Right renal cortex interstitium (tissue), 3 donors: ENCODE results near the gene SEPTIN10. TPM values are rescaled to one million over a fixed set of nuclear protein-coding genes. Genes with fewer than 3 reads are reported as not detected.
"Not testable (repeated sequence)": the region's sequence is repeated elsewhere in the genome, so short reads cannot be mapped to it uniquely, and the experiment has no call there.

ENCODE experiments used
- DNase-seq, 3 donors: peaks; one replicate each; pipeline ENCODE4 v3.0.0-alpha.2; 2013; ENCODE audit warnings: low read depth in 3 of 3, low spot score in 2 of 3
- polyA plus RNA-seq, 3 donors: library from polyadenylated mRNA; unstranded; fragments of 120-200 nt; gene quantifications; one replicate each; pipeline ENCODE4 v1.2.1, GENCODE V29; 2013; ENCODE audit not compliant: insufficient read length in 3 of 3

The SEPTIN10 gene
- polyA plus RNA-seq, 3 donors, result 114 to 116 (median 115) TPM

DNA sequence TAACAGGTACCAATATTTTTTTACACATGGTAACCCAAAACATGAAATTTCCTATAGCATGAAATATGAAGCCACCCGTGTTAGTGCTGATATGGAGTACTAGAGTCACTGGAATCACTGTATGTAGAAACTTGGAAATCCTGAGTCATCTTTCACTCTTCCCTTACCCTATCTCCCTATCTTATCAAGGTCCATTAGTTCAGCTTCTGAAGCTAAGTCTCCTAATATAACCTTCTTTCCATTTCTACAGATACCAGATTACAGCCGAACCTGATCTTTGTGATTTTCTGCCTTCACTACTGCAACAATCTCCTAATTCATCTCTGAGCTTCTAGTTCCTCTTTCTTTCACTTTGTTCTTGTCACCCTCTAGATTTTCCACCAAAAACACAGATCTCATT is 59.0 kb downstream of the SEPTIN10 start:
- no peak for DNase-seq

DNA sequence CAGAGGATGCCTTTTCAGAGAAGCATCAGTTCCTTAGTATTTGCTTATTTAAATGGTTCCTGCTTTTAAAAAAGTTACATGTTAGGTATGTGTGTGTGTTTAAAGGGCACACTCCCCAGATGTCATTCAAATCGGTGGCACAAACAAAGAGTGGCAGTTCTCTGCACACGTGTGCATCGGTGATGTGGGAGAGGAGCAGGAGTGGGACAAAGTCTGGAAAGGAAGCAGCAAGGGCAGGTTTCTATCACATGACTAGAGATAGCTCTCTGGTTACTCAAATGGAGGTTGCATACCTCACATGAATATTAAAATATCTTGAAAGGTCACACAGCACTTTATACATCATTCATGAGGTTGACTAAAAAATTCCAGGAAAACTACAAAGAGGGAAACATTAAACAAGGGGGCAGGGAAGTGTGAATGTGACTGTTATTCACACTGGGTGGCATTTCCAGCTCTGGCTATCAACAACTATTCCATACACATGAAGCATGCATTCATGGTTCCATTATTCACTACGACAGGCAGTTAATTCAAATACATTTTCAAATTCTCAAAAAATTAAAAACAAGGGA is 64.7 kb downstream of the SEPTIN10 start:
- no peak for DNase-seq

DNA sequence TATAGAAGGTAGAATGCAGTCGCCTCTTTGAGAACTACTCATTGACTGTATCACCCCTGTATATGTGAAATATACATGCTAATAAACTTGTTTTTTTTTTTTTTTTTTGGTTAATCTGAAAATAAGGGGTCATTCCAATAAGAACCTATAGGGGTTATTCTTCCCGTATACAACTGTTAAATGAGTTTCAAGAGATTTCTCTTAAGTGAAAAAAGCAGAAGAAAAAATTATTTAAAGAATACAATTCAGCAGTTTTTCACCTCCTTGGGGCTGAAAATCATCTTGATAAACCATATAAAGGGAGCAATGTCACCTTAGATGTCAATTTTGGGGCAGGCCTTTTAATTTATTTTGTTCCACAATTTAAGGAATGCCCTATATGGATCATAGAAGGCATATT is 66.5 kb downstream of the SEPTIN10 start:
- DNase-seq, result no peak

DNA sequence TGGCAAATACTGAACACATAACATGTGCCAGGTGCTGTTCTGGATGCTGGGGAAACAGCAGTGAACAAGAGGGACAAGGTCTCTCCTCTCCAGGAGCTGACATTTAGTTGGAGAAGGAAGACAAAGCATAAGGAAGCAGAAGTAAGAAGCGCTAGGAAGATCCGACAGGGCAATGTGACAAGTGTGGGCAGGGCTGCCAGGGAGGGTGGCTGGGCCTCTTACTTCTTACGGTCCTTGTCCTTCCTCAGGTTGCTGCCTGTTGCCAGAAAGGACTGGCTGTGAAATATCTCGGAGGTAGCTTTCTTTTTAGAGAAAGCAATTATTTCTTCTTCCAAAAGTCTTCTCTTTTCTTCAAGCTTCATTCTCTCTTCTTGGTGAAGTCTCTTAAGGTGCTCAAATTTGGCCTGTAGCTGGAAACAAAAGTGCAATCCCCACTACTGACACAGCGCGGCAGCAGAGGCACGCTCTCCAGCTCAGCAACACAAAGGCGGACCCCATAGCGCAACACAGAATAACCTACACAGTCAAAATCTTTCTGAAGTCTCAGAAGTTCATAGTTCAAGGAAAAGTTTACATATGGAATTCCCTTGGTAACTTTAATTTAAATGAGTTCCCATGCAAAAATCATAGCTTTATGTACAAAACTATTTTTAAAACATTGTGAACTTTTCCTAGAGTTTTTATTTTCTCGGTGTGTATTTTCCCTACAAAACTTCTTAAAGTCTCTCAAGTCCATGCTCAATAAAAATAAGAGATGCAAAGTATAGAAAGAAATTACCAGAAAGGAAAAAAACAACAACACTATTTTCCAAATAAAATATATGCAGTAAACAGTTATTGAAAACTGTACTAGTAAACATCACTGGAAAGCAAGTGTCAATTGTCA is 67.7 kb downstream of the SEPTIN10 start:
- peak; percentile 49 to 61 (median 58) for DNase-seq

DNA sequence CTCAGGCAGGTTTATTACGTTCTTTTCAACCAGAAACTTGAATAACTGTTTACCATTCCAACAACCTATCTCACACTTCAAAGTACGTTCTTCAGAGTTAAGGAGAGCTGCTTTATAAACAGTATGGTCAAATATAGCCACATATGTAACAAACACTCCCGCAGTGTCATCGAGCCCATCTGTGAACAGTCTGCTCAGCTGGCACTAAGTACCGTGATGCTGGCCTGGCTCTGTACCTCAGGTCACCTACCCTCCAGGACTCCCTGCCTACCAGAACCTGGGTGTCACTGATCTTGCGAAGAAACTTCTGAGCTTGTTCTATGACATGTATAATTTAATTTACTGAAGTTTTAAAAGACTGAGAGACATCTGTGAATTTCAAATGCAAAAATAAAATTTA is 71.4 kb downstream of the SEPTIN10 start:
- DNase-seq, result no peak

DNA sequence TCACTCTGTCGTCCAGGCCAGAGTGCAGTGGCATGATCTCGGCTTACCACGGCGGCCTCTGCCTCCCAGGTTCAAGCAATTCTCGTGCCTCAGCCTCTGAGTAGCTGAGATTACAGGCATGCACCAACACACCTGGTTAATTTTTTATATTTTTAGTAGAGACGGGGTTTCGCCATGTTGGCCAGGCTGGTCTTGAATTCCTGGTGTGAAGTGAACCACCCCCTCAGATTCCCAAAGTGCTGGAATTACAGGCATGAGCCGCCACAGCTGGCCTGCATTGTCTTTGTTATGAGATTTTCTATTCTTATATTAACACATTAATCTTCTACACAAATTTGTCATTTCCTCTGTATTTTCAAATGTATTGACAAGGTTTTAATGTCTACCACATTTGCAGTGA is 75.2 kb downstream of the SEPTIN10 start:
- no peak for DNase-seq

DNA sequence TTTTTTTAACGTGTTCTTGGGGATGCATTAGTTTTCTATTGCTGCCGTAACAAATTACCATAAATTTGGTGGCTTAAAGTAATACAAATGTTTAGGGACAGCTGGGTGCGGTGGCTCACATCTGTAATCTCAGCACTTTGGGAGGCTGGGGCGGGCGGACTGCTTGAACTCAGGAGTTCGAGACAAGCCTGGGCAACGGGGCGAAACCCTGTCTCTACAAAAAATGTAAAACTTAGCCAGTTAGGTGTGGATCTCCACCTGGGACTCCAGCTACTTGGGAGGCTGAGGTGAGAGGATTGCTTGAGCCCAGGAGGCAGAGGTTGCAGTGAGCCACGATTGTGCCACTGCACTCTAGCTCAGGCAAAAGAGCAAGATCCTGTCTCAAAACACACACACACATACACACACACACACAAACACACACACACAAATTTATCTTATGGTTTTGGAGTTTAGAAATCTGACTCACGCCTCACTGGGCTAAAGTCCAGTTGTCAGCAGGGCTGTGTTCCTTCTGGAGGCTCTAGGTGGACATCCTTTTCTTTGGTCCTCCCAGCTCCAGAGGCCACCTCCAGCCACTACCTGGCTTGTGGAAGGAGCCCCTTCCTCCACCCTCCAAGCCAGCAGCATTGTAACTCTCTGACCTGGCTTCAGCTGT is 76.1 kb downstream of the SEPTIN10 start:
- no peak for DNase-seq

DNA sequence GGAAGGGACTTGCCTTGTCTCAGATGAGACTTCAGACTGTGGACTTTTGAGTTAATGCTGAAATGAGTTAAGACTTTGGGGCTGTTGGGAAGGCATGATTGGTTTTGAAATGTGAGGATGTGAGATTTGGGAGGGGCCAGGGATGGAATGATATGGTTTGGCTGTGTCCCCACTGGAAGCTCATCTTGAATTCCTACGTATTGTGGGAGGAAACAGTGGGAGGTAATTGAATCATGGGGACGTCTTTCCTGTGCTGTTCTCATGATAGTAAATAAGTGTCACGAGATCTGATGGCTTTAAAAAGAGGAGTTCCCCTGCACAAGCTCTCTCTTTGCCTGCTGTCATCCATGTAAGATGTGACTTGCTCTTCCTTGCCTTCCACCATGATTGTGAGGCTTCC is 77.2 kb downstream of the SEPTIN10 start:
- DNase-seq, result not testable (repeated sequence)

DNA sequence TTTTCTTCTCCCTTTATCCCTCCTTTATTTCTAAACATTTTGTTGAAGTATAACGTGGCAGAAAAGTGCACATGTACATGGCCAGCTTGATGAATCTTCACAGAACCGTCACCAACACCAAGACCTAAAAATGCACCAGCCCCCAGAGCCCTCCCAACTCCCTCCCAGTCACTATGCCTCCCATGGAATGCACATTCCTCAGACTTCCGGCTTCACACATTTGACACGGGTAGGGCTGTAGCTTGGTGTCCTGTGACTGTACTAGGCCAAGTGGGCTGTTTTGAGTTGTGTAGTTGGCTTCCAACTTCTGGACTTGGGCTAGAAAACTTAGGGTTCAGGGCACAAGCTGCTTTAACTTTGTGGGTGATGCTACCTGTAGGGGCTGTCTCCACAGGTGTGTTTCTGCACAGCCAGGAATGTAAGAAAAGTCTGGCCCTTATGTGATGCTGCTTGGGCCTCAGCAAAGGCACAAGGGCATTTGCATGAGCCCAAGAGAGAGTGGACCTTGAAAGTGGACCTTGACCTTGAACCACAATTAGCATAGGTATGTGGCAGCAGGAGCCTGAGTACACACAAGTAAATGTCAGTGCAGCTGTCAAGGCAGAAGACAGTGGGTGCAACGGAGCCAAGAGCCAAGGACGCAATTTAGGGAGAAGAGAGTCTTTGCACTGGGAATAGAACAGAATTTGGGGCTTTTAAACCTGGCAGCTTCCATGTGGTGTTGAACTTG is 78.4 kb downstream of the SEPTIN10 start:
- no peak for DNase-seq

DNA sequence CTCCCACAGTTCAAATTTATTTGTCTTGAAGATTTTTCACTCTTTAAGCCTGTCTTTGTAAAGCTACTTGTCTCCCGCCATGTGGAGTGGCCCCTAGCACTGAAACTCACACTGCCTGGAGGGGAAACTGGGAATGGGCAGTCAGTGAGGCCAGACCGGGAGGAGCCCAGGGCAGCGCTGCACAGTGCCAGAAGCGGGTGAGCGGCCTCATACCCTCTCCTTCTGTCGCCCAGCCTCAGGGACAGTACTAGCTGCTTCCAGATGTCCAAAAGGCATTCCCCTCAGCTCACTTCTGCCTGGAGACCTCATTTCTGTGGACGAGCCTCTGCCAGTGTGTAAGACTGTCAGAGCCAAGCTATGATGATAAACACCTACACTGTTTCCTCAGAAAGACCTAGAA is 79.9 kb downstream of the SEPTIN10 start:
- DNase-seq, result no peak

DNA sequence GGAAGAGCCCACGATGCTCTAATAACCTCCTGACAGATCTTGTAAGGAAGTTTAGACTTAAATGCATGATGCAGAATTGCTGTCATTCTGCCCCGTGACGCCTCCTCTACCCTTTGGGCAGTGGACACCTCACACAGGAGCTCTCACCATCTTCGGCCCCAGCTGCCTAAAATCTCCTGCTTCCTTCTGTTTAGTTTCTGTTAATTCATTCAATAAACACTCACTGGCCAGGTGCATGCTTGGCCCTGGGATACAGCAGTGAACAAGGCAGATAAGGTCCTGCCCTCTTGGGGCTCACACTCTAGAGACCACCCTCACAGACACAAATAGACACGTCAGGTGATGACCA is 81.1 kb downstream of the SEPTIN10 start:
- DNase-seq, result no peak

DNA sequence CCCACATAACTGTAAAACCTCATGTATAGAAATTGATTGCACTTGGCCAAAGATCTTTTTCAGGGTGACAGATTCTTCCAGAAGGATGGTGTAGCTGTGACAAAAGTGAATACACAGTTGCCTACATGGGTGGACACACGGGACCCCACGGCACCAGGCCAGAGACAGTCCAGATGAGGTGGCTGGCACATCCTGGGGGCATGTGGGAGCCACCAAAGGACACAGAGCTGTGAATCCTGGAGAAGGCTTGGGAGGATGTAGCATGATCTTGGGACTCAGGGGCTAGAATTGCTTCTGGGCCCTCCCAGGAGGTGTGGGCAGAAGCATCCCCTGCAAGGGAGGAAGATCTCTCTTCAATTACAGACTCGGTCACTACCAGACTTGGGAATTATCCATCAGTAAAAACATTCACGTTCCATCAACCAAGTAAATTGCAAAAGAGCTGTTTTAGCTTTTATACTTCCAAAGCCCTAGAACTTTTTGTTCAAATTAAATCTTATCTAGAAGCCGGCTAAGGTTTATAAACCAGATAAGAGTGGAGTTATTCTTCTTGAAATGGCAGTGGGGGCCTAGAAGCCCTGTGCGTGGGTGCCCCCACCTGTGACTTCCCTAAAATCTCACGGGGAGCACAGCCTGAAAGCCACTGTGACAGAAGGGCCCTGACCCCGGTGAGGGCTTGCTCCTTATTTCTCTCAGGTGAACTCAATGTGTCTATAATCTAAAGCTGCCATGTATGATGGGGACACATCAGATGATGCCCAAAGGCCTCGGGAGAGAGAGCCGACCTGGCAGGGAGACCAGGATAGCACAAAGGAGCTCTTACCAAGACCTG is 81.7 kb downstream of the SEPTIN10 start:
- no peak for DNase-seq

DNA sequence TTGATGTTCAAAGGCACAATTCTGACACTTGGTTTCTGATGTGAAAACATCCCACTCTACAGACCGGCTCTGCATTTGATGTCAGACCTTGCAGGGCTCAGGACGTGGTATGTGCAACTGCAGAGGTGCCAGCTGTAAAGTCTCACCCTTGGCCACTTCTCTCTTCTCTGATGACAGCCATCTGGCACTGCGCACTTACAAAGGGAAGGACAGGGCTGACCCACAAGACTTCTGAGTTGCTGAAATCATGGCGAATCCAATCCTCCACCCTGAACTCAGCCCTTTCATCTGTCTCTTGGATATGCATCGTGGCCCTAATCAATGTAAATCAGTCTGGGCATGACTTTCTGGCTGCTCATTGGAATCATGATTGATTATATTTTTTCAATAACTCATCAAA is 82.5 kb downstream of the SEPTIN10 start:
- DNase-seq, result no peak

DNA sequence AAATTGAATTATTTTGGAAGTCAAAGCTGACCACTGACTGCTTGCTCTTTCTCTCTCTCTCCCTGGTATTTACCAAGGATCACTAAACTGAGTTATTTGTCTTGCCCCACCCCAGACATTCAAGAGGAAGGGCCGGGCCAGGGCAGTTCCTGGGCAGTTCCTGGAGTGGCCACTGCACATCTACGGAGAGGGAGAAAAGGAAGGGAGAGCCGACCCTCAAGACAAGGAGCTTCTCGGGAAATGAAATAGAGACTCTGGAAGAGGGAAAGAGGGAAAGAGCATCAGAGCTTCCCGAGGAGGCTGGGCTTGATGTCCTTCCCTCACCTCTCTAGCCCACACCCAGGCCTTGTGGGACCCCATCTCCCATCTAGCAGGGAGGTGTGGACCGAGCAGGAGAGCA is 83.1 kb downstream of the SEPTIN10 start:
- no peak for DNase-seq

DNA sequence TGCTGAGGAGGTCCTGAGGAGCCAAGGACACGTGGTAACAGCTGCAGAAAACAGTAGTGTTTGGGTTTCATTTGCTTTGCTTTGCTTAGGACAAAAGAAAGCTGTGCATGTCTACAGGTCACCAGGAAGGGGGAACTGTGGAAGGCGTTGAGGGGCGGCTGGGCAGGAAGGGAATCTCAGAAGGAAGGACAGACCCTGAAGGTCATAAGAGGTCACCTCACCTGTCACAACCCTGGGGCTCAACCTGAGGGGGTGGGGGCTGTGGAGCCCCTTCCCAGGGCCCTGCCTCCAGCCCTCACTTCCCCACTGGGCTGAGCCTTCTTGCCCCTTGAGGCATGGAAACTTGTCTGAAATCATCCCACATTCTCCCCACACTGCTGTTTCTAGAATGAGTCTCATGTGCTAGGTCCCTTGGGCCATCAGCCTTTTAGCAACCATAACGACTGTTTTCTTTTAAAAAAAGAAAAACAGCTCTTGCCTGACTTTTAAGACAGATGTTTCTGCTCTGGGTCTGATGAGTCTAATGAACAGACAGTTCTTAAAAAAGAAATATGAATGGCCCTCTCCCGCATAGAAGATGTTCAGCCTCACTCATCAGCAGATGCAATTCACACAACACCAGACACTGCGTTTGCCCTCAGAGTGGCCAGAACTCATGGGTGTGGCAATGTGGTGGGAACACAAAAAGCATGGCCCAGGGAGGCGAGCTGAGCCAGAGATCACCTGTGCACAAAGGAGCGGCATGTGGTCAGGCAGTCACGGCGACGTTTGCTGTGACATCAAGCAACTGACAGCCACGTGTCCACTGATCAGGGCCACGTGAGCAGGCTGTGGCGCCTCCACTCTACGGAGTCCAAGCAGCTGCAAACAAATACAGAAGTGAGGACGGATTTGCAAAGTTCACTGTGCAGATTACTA is 84.0 kb downstream of the SEPTIN10 start:
- DNase-seq, result no peak

DNA sequence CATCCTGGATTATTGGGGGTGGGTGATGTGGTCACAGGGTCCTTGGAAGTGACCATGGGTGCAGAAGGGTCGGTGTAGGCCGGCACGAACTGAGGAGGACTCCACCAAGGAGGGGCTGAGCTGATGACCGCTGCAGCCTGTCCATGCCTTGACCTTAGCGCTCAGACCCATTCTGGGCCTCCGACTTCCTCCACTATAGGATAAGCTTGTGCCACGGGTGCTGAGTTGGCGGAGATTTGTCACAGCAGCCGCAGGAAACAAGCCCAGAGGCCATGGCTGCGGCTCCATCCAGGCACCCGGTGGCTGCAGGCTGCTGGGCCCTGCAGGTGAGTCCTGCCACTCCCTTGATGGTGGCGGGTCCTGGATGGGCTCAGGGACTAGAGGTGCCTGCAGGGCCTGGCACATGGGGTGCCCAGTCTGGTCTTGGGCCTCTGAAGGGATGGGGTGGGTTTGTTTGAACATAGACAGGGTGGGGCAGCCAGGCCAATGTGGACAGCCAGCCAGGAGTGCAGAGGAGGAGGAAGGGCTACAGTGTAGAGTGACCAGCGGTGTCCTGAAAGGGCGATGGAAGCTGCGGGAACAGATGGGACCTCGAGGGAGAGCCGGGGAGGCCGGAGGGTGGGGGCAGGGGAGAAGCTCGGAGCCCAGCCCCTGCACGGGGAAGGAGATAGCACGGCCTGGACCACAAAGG is 84.8 kb downstream of the SEPTIN10 start:
- no peak for DNase-seq

DNA sequence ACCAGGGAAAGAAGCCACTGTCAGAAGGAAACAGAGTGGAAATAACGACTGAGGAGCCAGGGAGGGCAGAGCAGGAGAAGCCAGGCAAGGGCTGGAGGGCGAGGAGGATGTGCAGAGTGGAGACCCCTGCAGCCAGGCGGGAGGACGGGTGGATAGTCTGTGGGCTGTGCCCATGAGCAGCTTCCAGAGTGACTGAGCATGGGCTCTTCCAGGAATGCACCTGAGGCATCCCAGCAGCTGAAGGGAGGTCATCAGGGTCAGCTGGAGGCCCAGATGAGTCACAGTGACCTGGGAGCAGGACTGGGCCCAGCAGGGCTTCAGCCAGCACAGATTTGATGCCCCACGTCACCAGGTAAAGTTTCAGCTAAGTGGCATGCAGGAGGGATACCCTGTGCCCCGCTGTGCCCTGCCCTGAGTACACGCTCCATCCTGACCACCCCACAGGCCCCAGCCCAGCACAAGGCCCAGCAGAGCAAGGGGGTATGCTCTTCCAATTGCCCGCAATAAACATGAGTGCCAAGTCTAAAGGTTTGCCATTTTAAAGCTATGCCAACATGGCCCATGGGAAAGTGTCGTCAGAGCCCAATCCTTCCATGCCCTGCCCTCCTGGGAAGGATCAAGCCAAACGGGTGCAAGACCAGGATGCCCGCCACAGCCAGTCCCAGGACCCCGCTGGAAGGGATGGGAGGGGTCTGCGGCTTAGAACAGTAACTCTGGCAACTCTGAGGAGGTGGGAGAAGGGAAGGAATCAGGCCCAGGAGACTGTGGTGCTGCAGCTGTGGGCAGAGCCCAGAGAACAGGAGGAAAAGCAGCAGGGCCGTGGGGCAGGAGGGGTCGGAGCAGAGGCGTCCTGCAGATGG is 85.7 kb downstream of the SEPTIN10 start:
- DNase-seq, result no peak

DNA sequence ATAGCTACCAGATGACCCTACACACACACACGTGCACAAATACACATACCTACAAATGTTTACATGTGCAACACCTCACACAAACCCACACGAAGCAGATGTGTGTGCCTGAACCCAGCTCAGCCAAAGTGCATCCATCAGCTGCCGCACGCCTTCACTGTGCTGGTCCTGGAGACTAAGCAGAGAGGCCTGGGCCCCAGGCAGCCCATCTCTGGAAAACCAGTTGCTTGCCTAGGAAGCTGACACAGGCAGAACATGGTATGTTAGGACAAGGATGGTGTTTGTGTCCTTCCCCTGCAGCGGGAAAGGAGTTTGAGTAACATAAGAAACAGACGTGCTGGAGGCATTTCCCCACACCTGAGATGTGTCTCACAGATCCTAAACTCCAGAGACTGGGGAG is 86.7 kb downstream of the SEPTIN10 start:
- DNase-seq, result no peak
